Ovary (tissue), 3 donors: ENCODE measurements around the gene CNKSR3.

Source experiments
- POLR2A ChIP-seq: fragments of 450-650 bp; IDR thresholded peaks from one replicate; pipeline ENCODE4 v1.6.1; 2017; ENCODE audit warnings: antibody characterized with exemption, mild to moderate bottlenecking, moderate library complexity
- TF ChIP-seq, protein P1 (sequence below), 3 donors: fragments of 450-650 bp in 2 of 3; fragments of 200-600 bp in 1 of 3; IDR thresholded peaks; one replicate each; pipeline versions ENCODE4 v1.5.1 to v1.8.0; 2016 to 2022; ENCODE audit warnings: antibody characterized with exemption in 3 of 3, mild to moderate bottlenecking in 1 of 3
- donor health status: DM: no; HTN: no; CAD: no.

GRCh38 chr6:154504865-154505449 lies 5.5 kb downstream of the CNKSR3 start:
- TF ChIP-seq POLR2A, result no peak
- TF ChIP-seq, protein P1, sequence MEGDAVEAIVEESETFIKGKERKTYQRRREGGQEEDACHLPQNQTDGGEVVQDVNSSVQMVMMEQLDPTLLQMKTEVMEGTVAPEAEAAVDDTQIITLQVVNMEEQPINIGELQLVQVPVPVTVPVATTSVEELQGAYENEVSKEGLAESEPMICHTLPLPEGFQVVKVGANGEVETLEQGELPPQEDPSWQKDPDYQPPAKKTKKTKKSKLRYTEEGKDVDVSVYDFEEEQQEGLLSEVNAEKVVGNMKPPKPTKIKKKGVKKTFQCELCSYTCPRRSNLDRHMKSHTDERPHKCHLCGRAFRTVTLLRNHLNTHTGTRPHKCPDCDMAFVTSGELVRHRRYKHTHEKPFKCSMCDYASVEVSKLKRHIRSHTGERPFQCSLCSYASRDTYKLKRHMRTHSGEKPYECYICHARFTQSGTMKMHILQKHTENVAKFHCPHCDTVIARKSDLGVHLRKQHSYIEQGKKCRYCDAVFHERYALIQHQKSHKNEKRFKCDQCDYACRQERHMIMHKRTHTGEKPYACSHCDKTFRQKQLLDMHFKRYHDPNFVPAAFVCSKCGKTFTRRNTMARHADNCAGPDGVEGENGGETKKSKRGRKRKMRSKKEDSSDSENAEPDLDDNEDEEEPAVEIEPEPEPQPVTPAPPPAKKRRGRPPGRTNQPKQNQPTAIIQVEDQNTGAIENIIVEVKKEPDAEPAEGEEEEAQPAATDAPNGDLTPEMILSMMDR (IDR thresholded peaks at IDR 0.05), result no peak
